Measurements from ENCODE around the gene ESPN.
"Not testable (repeated sequence)": the region's sequence is repeated elsewhere in the genome, so short reads cannot be mapped to it uniquely, and the experiment has no call there.

GRCh38 chr1:6493834-6494223 is 69.3 kb downstream of the ESPN start:
- TF ChIP-seq POLR2AphosphoS5 (IDR thresholded peaks at IDR 0.05); CTCF (IDR thresholded peaks at IDR 0.05); POLR2A (IDR thresholded peaks at IDR 0.05; ENCODE audit: low read depth): not testable (repeated sequence)
